ENCODE data around the gene KRT40.

Gene KRT40

DNA sequence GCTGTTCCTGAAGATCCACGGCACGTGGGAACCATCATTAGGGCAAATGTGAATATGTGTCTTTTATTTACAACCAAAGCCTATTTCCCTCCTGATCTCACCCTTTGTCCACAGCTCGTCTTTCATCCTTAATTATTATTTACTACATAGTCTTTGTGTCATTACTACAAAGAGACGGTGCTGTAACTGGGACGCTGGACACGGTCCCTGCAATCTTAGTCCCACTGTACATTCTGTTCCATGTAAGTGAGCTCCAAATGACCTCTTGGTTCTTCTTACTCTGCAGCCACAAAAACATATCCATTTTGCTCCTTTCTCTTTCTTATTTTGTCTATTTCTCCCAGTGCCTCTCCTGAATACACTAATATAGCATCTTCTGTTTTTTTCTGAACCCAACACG is 34.0 kb downstream of the KRT40 start:
- no peak for DNase-seq

DNA sequence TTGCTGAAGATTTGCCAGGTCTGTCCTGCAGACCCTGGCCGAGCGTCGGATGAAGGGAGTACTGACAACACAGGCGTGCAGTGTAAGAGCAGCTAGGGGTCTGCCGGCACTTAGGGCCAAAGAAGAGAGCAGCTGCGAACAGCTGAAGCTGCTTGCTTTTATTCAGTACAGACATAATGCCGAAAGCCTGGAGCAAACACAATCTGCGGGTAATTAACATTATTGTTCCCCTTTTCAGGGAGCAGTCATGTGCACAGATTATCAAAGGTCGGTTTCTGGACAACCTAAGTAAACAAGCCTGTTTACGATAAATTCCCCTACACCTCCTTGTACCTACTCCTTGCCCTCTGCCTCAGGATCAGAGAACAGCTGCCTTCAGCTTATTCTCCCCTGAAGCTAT is 34.7 kb downstream of the KRT40 start:
- no peak for DNase-seq

DNA sequence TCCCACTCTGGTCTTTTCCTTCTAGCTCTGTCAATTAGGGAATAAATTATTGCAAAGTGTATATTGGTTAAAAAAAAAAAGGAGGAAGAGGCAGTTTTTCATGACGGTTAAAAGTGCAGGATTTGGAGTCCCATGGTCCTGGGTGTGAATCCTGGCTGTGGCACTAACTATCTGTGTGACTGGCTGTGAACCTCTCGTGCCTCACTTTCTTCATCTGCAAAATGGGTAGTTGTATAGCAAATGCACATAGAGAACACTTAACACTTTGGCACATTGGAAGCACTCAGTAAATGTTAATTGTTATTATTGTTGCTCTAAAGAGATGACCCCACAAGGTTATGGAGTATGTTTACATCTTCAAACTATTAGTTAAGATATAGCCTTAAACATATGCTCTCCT is 36.2 kb downstream of the KRT40 start:
- no peak for DNase-seq

DNA sequence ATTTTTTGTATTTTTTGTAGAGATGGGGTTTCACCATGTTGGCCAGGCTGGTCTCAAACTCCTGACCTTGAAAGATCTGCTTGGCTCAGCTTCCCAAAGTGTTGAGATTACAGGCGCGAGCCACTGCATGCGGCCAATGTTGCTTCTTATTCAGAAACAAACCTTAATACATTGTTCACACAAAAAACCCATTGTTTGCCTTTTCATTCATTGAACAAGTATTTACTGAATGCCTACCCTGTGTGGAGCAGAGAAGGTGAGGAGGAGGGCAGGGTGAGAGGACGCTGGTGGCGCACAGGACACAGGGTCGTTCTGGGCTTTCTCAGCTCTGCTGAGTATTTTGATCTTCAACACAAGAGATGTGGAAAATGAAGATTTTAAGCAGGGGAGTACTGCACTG is 38.7 kb downstream of the KRT40 start:
- DNase-seq = no peak

DNA sequence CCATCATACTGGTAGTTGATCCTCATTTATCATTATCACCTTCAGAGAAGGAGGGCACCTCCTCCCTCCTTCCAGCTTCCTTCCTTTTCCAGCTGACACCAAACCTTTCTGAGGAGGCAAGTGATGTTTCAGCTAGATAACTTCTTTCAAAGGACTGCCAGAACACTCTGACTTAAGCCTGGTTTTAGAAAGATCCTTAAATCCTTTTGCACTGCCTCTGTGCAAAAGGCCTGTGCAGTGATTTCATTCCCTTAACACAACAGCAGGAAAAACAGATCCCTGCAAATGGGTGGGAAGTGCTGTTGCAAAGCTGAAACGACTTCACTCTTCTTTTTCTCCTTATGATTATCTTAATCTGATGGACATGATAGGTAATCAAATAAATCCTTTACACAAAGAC is 39.6 kb downstream of the KRT40 start:
- DNase-seq = no peak

DNA sequence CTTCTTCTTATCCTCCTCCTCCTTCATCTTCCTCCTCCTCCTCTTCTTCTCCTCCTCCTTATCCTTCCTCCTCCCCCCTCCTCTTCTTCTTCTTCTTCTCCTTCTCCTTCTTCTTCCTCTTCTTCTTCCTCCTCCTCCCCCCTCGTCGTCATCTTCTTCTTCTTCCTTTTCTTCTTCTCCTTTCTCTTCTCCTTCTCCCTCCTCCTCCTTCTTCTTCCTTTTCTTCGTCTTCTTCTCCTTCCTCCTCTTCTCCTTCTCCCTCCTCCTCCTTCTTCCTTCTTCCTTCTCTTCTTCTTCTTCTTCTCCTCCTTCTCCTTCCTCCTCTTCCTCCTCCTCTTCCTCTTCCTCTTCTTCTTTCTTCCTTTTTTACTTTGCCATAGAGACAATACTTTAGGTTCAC is 41.6 kb downstream of the KRT40 start:
- no peak for DNase-seq

DNA sequence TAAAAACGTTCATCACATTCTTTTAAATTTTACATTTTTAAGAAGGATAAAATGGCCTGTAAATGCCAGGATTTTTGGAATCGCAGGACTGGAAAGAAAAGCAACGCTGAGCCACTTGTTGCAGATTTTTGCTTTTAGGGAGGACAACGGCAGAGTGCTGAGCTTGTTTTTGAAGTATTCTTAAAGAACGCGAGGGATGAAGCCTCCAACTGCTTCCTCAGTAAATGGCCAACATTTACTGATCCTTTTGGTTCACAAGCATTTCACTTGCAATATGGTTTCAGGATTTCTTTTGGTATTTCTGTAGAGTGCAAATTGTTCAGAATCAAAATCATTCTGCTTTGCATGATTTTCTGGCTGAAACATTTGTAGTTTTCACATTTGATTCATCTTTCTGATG is 43.9 kb downstream of the KRT40 start:
- DNase-seq = no peak

DNA sequence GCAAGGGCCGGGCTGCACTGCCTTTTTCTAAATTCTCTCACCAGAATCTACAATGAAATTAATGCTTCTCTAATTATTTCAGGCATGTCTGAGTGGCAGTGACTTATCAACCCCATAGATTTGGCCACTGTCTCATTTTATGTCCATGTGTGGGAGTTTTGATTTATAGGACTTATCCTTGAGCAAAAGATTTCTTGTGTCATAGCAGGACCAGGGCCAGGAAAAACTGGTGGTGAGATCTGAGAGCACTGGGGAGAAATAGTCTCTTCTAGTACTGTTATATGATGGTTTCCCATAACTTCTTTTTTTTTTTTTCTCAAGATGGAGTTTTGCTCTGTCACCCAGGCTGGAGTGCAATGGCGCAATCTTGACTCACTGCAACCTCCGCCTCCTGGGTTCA is 45.1 kb downstream of the KRT40 start:
- DNase-seq = no peak

DNA sequence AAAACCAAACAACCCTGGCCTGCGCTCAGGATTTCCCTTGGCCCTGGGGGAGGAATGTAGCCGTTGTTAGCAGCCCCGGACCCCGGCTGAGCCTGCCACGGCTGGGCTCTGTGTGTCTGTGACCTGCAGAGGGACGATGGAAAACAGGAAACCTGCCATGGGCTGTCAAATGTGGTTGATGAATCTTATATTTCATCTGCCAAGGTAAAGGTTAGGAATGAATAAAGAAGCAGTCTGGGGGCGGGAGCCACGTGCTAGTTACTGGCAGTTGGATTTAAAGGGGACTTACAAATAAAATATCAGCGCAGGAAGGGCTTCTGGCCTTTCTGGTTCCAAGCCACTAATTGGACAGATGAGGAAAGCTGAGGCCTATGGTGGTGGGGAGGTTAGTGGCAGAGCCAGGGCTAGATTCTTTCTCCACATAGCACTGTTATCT is 46.7 kb downstream of the KRT40 start, which contains the start of gene KRT23:
TSS of gene KRT23 (minus strand) at position 263 of the 436 bp plus-strand sequence. CDS start 1,043 bp downstream, outside the sequence.
- DNase-seq = no peak

DNA sequence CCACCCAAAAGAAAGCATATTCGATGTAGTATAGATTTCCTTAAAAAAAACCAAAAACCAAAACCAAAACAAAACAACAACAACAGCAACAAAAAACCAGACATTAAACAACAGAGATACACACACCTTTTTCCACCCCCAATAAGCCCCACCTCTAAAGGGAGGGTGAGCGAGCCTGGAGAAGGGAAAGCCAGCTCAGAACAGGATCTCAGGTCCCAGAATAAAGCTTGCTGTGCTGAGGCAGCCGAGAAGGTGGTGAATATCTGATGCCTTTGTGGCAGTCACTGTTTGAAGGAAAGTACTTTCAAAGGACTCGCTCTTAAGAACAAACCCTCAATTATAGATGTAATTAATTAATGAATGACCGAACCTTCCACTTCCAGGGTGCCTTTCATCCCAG is 47.1 kb downstream of the KRT40 start:
- DNase-seq = no peak

DNA sequence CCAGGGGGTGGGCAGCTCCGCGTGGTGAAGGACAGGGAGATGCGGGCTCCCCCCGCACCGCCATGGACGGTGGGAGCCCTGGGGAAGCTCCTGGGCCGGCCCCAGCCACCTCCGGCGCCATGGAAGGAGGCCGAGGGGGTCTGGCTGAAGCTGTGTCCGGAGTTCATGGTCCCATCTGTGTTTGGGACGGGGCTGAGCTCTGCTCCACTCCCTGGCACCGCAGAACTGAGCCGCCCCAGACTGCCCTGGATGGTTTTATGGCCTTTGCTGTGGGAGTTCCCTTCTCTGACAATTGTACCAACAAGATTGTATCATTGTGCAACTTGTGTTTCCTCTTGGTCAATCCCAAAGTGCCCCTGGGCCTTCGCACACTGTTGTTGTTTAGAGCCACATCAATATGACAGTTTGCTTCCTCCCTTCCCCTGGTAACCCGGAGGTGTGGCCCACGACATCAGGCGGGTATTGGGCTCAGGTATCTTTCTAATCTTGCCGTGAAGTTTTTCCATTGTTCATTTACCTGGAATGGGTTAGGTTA is 47.6 kb downstream of the KRT40 start:
- DNase-seq = no peak

DNA sequence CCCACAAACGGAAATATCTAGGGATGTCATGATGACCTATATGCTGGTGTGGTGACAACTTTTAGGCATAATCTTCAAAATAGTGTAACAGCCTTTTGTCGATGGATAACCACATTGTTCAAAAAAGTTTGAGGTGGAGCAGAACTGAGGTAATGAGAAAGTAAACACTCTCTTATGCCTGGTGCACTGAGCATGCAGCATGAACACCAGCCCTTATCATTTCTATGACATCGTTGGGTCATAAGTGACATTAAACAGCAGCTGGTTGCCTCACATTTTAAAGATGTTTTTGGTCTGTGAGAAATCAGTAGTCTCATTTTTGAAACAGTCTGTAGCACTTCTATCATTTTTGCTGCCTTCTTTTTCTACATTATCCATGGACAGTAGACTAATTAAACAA is 48.5 kb downstream of the KRT40 start:
- DNase-seq = no peak

DNA sequence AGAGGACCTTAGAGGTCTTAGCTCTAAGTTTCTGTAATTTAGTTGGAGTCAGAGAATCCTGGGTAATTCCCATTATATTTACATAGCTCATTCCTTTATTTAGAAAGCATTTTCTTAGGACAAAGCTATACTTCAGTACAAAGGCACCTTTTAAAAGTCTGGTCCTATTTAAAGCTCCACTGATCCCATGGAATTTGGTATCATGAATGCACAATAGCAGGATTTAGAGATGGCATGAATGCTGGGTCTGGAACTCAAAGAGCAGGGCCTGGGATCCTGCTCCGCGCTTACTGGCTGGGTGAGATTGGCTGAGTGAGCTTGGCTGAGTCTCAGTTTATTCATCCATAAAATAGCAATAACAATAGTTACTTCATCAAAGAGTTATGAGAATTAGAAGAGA is 51.5 kb downstream of the KRT40 start:
- no peak for DNase-seq

DNA sequence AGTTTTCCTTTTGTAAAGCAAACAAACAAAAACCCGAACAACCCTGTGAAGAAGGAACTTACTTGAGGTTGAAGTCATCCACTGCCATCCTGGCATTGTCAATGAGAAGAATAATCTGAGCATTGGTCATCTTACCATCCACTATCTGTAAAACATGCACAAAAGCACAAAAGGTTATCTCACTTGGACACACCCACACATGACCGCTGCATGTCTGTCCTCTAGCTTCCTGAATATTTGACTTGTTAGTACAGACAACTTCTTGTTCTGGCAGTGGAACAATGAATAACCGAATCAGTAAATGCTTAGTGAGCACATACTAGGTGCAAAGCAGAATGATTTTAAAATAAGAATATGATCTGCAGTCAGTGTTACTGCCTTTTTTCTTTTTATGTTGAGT is 52.8 kb downstream of the KRT40 start:
- no peak for DNase-seq

All from GDM1 (cell line).